WTC11 (cell line): ENCODE measurements around the gene POFUT2. TPM values are rescaled to one million over a fixed set of nuclear protein-coding genes. Genes with fewer than 3 reads are reported as not detected.

Experiments
- ATAC-seq: fragments of 200-7000 bp; cut with Tn5 transposase; 2 replicates; pipeline ENCODE4 v1.10.0; 2021; ENCODE audit warnings: mild to moderate bottlenecking, moderate library complexity
- CTCF ChIA-PET: fragments of 300-600 bp; sonication (Branson Sonifier 250); formaldehyde crosslinking; loops from one replicate; lab custom pipeline; 2021; ENCODE audit warnings: antibody characterized with exemption; lab: Charles Lee
- POLR2A ChIA-PET: fragments of 350-600 bp; sonication (Branson Sonifier 250); formaldehyde crosslinking; loops from one replicate; lab custom pipeline; 2021; ENCODE audit warnings: antibody characterized with exemption; lab: Charles Lee
- DNase-seq: peaks from one replicate; pipeline ENCODE4 v3.0.0; 2021; ENCODE audit warnings: low spot score
- H3K27ac Mint-ChIP-seq: 2 replicates; pipeline ENCODE4 v1.8.0; 2021; ENCODE audit warnings: mixed read lengths
- H3K27me3 Mint-ChIP-seq: 2 replicates; pipeline ENCODE4 v1.8.0; 2021; ENCODE audit warnings: low read depth, mild to moderate bottlenecking, moderate library complexity, mixed read lengths
- H3K36me3 Mint-ChIP-seq: 2 replicates; pipeline ENCODE4 v1.8.0; 2021; ENCODE audit warnings: mixed read lengths
- H3K4me1 Mint-ChIP-seq: 2 replicates; pipeline ENCODE4 v1.8.0; 2022; ENCODE audit warnings: mixed read lengths
- H3K4me3 Mint-ChIP-seq: 2 replicates; pipeline ENCODE4 v1.8.0; 2021; ENCODE audit warnings: mild to moderate bottlenecking, moderate library complexity, mixed read lengths
- H3K9me3 Mint-ChIP-seq: 2 replicates; pipeline ENCODE4 v1.8.0; 2021; ENCODE audit warnings: mixed read lengths
- AR ChIP-seq: fragments of 250-450 bp; sonication (Bioruptor Pico); IDR thresholded peaks from 2 replicates; pipeline ENCODE4 v1.9.0; 2021; ENCODE audit warnings: mild to moderate bottlenecking
- CBFB ChIP-seq: sonication (generic); formaldehyde crosslinking; IDR thresholded peaks from 2 replicates; pipeline ENCODE4 v1.8.1; 2022; ENCODE audit warnings: mild to moderate bottlenecking, low read depth, missing genetic modification reagents
- CREB1 ChIP-seq: sonication (generic); formaldehyde crosslinking; IDR thresholded peaks from 2 replicates; pipeline ENCODE4 v1.8.0; 2023; ENCODE audit warnings: mild to moderate bottlenecking, missing genetic modification reagents
- EMX1 ChIP-seq: fragments of 250-450 bp; sonication (Bioruptor Pico); IDR thresholded peaks from 2 replicates; pipeline ENCODE4 v1.8.0; 2021; ENCODE audit warnings: mild to moderate bottlenecking
- ESRRA ChIP-seq: sonication (generic); formaldehyde crosslinking; IDR thresholded peaks from 2 replicates; pipeline ENCODE4 v1.8.1; 2022; ENCODE audit warnings: mild to moderate bottlenecking, missing genetic modification reagents, borderline replicate concordance
- FOXK1 ChIP-seq: sonication (generic); formaldehyde crosslinking; IDR thresholded peaks from 2 replicates; pipeline ENCODE4 v1.8.0; 2022; ENCODE audit warnings: mild to moderate bottlenecking, moderate library complexity, missing genetic modification reagents
- FOXP1 ChIP-seq: sonication (generic); formaldehyde crosslinking; IDR thresholded peaks from 2 replicates; pipeline ENCODE4 v1.8.0; 2022; ENCODE audit warnings: missing genetic modification reagents, mild to moderate bottlenecking, moderate library complexity, borderline replicate concordance
- IRF2 ChIP-seq: sonication (generic); formaldehyde crosslinking; IDR thresholded peaks from 2 replicates; pipeline ENCODE4 v1.8.0; 2022; ENCODE audit warnings: low read depth, missing genetic modification reagents, borderline replicate concordance
- KAT7 ChIP-seq: sonication (generic); formaldehyde crosslinking; IDR thresholded peaks from 2 replicates; pipeline ENCODE4 v1.8.1; 2023; ENCODE audit warnings: missing genetic modification reagents, mild to moderate bottlenecking, borderline replicate concordance
- MXD4 ChIP-seq: fragments of 250-450 bp; sonication (Bioruptor Pico); IDR thresholded peaks from 2 replicates; pipeline ENCODE4 v1.8.0; 2021; ENCODE audit warnings: mild to moderate bottlenecking, moderate library complexity, borderline replicate concordance
- NFATC4 ChIP-seq: fragments of 250-450 bp; sonication (Bioruptor Pico); IDR thresholded peaks from 2 replicates; pipeline ENCODE4 v1.9.0; 2021; ENCODE audit warnings: mild to moderate bottlenecking
- NFE2L1 ChIP-seq: sonication (generic); formaldehyde crosslinking; IDR thresholded peaks from 2 replicates; pipeline ENCODE4 v1.8.1; 2023; ENCODE audit warnings: missing genetic modification reagents
- PRDM15 ChIP-seq: sonication (generic); formaldehyde crosslinking; IDR thresholded peaks from 2 replicates; pipeline ENCODE4 v1.8.0; 2022; ENCODE audit warnings: missing genetic modification reagents
- SP1 ChIP-seq: sonication (generic); formaldehyde crosslinking; conservative IDR thresholded peaks from 2 replicates; pipeline ENCODE4 v1.8.1; 2022; ENCODE audit warnings: missing genetic modification reagents
- TCF7 ChIP-seq: sonication (generic); formaldehyde crosslinking; IDR thresholded peaks from 2 replicates; pipeline ENCODE4 v1.8.0; 2022; ENCODE audit warnings: mild to moderate bottlenecking, low read depth, missing genetic modification reagents, moderate library complexity
- TEAD4 ChIP-seq: sonication (generic); formaldehyde crosslinking; IDR thresholded peaks from 2 replicates; pipeline ENCODE4 v1.8.0; 2022; ENCODE audit warnings: mild to moderate bottlenecking, missing genetic modification reagents
- ZBTB21 ChIP-seq: sonication (generic); formaldehyde crosslinking; IDR thresholded peaks from 2 replicates; pipeline ENCODE4 v1.8.1; 2023; ENCODE audit warnings: mild to moderate bottlenecking, missing genetic modification reagents, borderline replicate concordance
- ZNF121 ChIP-seq: sonication (generic); formaldehyde crosslinking; IDR thresholded peaks from 2 replicates; pipeline ENCODE4 v1.8.0; 2023; ENCODE audit warnings: missing genetic modification reagents
- ZNF138 ChIP-seq: sonication (generic); formaldehyde crosslinking; conservative IDR thresholded peaks from 2 replicates; pipeline ENCODE4 v1.8.1; 2022; ENCODE audit warnings: mild to moderate bottlenecking, moderate library complexity, missing genetic modification reagents
- ZNF671 ChIP-seq: fragments of 250-450 bp; sonication (Bioruptor Pico); IDR thresholded peaks from 2 replicates; pipeline ENCODE4 v1.8.0; 2021; ENCODE audit warnings: mild to moderate bottlenecking
- total RNA-seq: library from RNA; stranded (reverse); gene quantifications from 3 replicates; pipeline ENCODE4 v1.2.3, GENCODE V29; 2021
- TF ChIP-seq, protein P1 (sequence below): sonication (generic); formaldehyde crosslinking; IDR thresholded peaks from 2 replicates; pipeline ENCODE4 v1.8.1; 2023; ENCODE audit warnings: mild to moderate bottlenecking, missing genetic modification reagents
- TF ChIP-seq, protein P2 (sequence below): fragments of 200-600 bp; IDR thresholded peaks from 2 replicates; pipeline ENCODE4 v1.8.0; 2022; ENCODE audit warnings: antibody characterized with exemption
- TF ChIP-seq, protein P3 (sequence below): sonication (generic); formaldehyde crosslinking; conservative IDR thresholded peaks from 2 replicates; pipeline ENCODE4 v1.8.1; 2022; ENCODE audit warnings: mild to moderate bottlenecking, missing genetic modification reagents
- TF ChIP-seq, protein P4 (sequence below): fragments of 250-450 bp; sonication (Bioruptor Pico); IDR thresholded peaks from 2 replicates; pipeline ENCODE4 v1.9.0; 2021; ENCODE audit warnings: moderate library complexity, mild to moderate bottlenecking, inconsistent platforms, borderline replicate concordance
- TF ChIP-seq, protein P5 (sequence below): sonication (generic); formaldehyde crosslinking; IDR thresholded peaks from 2 replicates; pipeline ENCODE4 v1.8.0; 2023; ENCODE audit warnings: missing genetic modification reagents

POFUT2 gene
- total RNA-seq, 1 experiment from 2014 or later: 39.7 TPM

GRCh38 chr21:45331531-45332147, 43.9 kb upstream of the POFUT2 start:
- ChIA-PET POLR2A (no interaction called here), CTCF (no interaction called here)
- Mint-ChIP-seq H3K27me3 (no peaks in the 10 kb centered on the region; the same call in none of the 2 replicates), H3K36me3 (no peaks in the 10 kb centered on the region), H3K27ac (peak overlapping the region; percentile 70), H3K9me3 (no peaks in the 10 kb centered on the region), H3K4me1 (peaks cover 28% of the 10 kb centered on the region), H3K4me3 (no peak overlapping the region)
- DNase-seq (no peak), ATAC-seq (no peak)
- no peak for TF ChIP-seq ZBTB21 (CRISPR knock-in tag)
- no peak for TF ChIP-seq MXD4 (CRISPR knock-in tag)
- no peak for TF ChIP-seq ZNF121
- TF ChIP-seq TEAD4 (CRISPR knock-in tag): no peak
- TF ChIP-seq ZNF671 (CRISPR knock-in tag): no peak
- no peak for TF ChIP-seq CREB1 (CRISPR knock-in tag)
- TF ChIP-seq CBFB (CRISPR knock-in tag): no peak
- TF ChIP-seq PRDM15 (CRISPR knock-in tag): no peak
- TF ChIP-seq NFE2L1: no peak
- TF ChIP-seq, protein P1, sequence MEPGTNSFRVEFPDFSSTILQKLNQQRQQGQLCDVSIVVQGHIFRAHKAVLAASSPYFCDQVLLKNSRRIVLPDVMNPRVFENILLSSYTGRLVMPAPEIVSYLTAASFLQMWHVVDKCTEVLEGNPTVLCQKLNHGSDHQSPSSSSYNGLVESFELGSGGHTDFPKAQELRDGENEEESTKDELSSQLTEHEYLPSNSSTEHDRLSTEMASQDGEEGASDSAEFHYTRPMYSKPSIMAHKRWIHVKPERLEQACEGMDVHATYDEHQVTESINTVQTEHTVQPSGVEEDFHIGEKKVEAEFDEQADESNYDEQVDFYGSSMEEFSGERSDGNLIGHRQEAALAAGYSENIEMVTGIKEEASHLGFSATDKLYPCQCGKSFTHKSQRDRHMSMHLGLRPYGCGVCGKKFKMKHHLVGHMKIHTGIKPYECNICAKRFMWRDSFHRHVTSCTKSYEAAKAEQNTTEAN (CRISPR knock-in tag): no peak
- TF ChIP-seq SP1: no peak
- no peak for TF ChIP-seq ZNF138 (CRISPR knock-in tag)
- TF ChIP-seq, protein P2, sequence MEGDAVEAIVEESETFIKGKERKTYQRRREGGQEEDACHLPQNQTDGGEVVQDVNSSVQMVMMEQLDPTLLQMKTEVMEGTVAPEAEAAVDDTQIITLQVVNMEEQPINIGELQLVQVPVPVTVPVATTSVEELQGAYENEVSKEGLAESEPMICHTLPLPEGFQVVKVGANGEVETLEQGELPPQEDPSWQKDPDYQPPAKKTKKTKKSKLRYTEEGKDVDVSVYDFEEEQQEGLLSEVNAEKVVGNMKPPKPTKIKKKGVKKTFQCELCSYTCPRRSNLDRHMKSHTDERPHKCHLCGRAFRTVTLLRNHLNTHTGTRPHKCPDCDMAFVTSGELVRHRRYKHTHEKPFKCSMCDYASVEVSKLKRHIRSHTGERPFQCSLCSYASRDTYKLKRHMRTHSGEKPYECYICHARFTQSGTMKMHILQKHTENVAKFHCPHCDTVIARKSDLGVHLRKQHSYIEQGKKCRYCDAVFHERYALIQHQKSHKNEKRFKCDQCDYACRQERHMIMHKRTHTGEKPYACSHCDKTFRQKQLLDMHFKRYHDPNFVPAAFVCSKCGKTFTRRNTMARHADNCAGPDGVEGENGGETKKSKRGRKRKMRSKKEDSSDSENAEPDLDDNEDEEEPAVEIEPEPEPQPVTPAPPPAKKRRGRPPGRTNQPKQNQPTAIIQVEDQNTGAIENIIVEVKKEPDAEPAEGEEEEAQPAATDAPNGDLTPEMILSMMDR: no peak
- no peak for TF ChIP-seq TCF7
- TF ChIP-seq, protein P3, sequence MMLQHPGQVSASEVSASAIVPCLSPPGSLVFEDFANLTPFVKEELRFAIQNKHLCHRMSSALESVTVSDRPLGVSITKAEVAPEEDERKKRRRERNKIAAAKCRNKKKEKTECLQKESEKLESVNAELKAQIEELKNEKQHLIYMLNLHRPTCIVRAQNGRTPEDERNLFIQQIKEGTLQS (CRISPR knock-in tag): no peak
- TF ChIP-seq NFATC4 (CRISPR knock-in tag): no peak
- TF ChIP-seq FOXK1 (CRISPR knock-in tag): no peak
- TF ChIP-seq EMX1 (CRISPR knock-in tag): no peak
- TF ChIP-seq, protein P4, sequence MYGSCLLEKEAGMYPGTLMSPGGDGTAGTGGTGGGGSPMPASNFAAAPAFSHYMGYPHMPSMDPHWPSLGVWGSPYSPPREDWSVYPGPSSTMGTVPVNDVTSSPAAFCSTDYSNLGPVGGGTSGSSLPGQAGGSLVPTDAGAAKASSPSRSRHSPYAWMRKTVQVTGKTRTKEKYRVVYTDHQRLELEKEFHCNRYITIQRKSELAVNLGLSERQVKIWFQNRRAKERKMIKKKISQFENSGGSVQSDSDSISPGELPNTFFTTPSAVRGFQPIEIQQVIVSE (CRISPR knock-in tag): no peak
- no peak for TF ChIP-seq ESRRA

- Mint-ChIP-seq H3K36me3 (no peaks in the 10 kb centered on the region), H3K27ac (no peak overlapping the region), H3K4me1 (peaks cover 25% of the 10 kb centered on the region), H3K4me3 (no peak overlapping the region), H3K9me3 (no peaks in the 10 kb centered on the region), H3K27me3 (no peaks in the 10 kb centered on the region; the same call in 1 of the 2 replicates)
- ATAC-seq (no peak), DNase-seq (no peak)
- CTCF ChIA-PET: interaction anchor here (5.2 kb wide), 1 partner anchor 22 kb away, joined by 24 read pairs; no protein-coding TSS in a partner anchor
- POLR2A ChIA-PET: no interaction called here
- TF ChIP-seq, protein P5, sequence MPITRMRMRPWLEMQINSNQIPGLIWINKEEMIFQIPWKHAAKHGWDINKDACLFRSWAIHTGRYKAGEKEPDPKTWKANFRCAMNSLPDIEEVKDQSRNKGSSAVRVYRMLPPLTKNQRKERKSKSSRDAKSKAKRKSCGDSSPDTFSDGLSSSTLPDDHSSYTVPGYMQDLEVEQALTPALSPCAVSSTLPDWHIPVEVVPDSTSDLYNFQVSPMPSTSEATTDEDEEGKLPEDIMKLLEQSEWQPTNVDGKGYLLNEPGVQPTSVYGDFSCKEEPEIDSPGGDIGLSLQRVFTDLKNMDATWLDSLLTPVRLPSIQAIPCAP (CRISPR knock-in tag): no peak
- TF ChIP-seq FOXP1 (CRISPR knock-in tag) (no peak), AR (no peak), ZNF121 (no peak), KAT7 (CRISPR knock-in tag) (no peak), IRF2 (no peak)
Measured at GRCh38 chr21:45330851-45331261, 43.2 kb upstream of the POFUT2 start.
